Neural progenitor cell (in vitro differentiated cells): ENCODE data around the gene PCDHGB6.

ENCODE experiments used
- CTCF ChIP-seq: fragments of 200-600 bp; sonication (generic); IDR thresholded peaks from 2 replicates; pipeline ENCODE4 v1.5.1; 2017; ENCODE audit warnings: antibody characterized with exemption, mild to moderate bottlenecking
- EZH2 ChIP-seq: fragments of 200-600 bp; sonication (generic); IDR thresholded peaks from 2 replicates; pipeline ENCODE4 v1.6.1; 2017; ENCODE audit warnings: antibody characterized with exemption, mild to moderate bottlenecking, moderate library complexity
- EZH2phosphoT487 ChIP-seq: fragments of 200-600 bp; sonication (generic); IDR thresholded peaks from 2 replicates; pipeline ENCODE4 v1.6.1; 2017; ENCODE audit warnings: antibody characterized with exemption

- TF ChIP-seq EZH2 (no peak), CTCF (no peak), EZH2phosphoT487 (no peak)
Measured at GRCh38 chr5:141362719-141363118, 45.1 kb upstream of the PCDHGB6 start.
